GM21390 (cell line): Measurements from ENCODE around the gene PHPT1.
"Not testable (repeated sequence)": the region's sequence is repeated elsewhere in the genome, so short reads cannot be mapped to it uniquely, and the experiment has no call there.

ENCODE experiments used
- ATAC-seq: cut with Tn5 transposase; IDR thresholded peaks from one replicate; pipeline ENCODE4 v1.9.1; 2021; ENCODE audit not compliant: unreplicated experiment

The PHPT1 gene

GRCh38 chr9:136837146-136837855, 11.9 kb upstream of the PHPT1 start:
- ATAC-seq, result no peak

- ATAC-seq, result not testable (repeated sequence)
These were observed 11.3 kb upstream of the PHPT1 start for GRCh38 chr9:136837856-136838277.

DNA sequence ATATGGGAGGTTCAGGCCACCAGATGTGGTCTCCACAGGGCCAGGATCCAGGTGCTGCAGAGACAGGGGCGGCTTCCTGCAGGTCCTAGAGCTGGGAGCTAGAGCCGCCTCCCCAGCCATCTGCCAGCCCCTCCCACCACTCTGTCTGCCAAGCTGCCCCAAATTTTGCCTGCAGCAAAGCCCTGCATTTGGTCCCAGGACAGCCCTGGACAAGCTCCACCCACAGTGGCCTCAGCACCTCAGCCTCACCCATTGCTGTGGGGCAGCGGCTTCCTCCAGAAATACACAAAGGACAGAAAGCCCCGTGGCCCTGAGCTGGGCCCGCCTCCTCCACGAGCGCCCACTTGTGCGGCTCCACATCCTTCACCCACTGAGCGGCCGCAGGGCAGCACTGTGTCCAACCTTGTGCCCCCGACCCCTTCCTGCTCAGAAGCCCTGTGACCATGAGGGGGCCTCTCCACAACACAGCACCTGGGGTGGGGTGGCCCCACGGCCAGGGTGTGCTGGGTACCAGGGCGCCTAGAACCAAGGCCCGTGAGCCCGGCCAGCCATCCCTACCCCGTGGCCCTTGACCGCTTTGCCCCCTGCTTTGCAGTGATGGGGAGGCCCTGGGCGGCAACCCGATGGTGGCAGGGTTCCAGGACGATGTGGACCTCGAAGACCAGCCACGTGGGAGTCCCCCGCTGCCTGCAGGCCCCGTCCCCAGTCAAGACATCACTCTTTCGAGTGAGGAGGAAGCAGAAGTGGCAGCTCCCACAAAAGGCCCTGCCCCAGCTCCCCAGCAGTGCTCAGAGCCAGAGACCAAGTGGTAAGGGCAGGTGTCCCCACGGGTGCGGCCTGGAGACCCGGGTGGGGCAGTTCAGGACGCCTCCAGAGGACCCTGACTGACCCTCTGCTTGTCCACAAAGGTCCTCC, 10.6 kb upstream of the PHPT1 start:
- no peak for ATAC-seq

DNA sequence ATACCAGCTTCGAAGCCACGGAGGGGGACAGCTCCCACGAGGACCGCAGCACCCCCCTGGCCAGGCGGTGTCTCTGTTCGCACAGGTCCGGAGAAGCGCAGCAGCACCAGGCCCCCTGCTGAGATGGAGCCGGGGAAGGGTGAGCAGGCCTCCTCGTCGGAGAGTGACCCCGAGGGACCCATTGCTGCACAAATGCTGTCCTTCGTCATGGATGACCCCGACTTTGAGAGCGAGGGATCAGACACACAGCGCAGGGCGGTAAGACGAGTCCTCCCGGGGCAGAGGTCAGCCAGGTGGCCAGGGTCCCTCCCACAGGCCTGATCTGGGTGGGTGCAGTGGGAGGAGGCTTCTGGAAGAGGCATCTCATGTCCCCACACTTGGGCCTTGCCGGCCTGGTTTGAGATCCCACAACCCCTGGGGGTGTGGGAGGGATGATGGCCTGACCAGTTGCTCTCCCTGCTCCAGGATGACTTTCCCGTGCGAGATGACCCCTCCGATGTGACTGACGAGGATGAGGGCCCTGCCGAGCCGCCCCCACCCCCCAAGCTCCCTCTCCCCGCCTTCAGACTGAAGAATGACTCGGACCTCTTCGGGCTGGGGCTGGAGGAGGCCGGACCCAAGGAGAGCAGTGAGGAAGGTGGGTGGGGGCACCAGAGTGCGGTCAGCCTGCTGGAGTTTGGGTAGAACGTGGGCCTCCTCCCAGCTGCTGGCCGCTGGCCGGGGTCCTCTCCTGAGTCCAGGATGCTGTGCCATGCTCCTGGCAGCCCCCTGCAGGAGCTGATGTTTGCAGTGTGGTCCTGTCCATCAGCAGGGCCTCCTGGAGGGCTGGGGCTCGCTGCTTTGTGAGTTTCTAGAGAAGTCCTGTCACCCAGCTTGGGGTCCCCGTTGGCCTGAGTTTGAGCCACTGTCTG, 9.7 kb upstream of the PHPT1 start:
- ATAC-seq, result no peak

- ATAC-seq, result no peak
These were observed 8.9 kb upstream of the PHPT1 start for GRCh38 chr9:136840140-136840876.

- no peak for ATAC-seq
These were observed 8.1 kb upstream of the PHPT1 start for GRCh38 chr9:136840877-136841645.

DNA sequence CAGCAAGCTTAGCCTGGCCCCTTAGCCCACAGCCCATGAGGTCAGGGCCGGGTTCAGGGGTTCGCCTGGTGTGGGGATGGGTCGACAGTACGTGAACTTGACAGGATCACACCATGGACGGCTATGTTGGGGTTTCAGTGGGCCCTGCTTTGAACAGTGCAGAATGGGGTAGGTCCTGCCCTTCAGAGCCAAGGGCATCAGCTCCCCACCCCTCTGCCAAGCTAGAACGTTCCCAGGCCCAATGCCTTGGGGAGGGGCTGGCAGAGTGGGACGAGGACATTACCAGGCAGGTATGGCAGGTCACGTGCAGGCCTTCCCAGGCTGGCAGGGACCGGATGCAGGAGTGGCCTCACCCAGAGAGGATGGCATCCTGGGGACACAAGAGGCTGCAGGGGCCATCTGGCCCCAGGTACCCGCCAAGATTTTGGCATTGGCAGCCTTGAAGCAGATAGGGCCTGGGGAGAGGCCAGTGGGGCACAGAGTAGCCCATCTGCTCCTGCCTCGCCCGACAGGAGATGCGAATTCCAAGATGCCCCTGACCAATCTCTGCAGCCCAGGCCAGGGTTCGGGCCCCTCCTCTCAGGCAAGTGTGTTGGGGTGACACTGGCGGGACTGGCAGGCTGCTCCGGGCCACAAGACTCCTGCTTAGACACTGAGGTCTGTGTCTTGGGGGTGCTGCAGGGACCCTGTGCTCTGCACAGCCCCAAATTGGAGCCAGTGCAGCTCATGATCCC, 7.4 kb upstream of the PHPT1 start:
- not testable (repeated sequence) for ATAC-seq

- ATAC-seq, result peak; percentile 75
These were observed 6.7 kb upstream of the PHPT1 start, which contains the start of gene AJM1 for GRCh38 chr9:136842380-136842948. TSS of gene AJM1 (plus strand) at chr9:136842478. CDS start at chr9:136844415, 1,937 bp downstream.

DNA sequence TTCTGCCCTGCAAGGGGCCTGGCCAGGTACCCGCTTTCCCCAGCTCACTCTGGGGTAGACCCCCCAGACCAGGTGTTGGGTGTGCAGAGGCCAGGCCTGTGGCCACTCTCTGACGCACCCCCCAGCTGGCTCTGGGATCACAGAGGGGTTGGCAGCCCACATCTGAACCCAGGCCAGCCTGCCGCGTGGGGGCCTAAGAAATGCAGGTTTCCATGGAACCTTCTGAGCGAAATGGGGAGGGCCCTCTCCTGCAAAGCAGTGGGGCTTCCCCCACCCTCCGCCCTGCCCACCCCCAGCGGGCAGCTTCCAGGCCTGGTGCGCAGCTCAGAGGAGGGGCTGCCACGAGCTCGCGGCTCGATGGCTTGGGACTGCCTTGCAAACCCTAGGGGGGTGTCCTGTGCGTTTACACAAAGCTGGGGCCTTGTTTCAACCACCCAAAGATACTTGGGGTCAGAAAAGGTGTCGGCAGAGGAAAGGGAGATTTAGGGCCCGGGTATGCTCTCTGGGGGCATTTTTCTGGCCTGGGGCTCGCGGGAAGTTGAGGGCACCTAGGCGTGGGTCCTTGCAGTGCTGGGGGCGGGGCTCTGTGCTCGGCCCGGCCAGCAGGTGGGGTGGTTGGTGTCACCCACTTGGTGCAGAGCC, 5.9 kb upstream of the PHPT1 start:
- ATAC-seq, result not testable (repeated sequence)

DNA sequence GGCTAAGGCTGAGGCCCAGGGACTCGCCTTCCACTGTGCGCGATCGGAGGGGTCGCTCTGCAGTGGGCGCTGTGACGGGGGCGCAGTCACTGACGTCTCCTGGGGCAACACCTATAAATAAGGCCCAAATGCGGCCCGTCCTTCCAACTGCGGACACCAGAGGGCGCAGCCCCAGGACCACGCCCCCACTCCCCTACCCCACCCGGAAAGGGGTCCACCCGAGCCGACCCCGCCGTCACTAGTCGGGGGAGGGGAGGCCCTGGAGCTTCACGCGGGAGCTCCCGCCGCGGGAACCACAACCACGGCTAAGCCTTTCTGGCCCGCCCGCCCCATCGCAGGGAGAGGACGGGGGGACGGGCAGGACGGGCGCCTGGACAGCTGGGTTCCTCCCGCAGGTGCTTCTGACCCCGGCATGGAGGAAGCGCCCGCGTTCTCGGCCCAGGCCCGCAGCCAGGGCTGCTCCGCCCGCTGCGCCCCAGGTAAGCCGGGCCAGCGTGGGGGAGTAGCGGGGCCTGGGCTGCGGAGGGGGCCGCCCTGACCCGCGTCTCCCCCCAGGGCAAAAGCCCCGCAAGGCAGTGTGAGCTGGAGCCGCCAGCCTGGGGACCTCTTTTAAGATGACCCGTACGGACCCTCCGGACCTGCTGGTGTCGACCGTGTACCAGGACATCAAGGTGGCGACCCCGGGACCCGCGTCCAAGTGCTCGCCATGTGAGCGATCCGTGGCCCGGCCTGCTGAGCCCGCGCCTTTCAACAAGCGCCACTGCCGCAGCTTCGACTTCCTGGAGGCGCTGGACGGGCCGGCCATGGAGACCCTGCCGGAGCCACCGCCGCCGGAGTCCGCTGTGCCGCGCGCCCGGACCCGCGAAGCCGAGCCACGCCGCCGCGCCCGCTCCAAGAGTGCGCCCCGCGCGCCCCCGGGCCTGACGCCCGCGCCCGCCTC, 5.1 kb upstream of the PHPT1 start:
- not testable (repeated sequence) for ATAC-seq

- ATAC-seq, result no peak
These were observed 4.3 kb upstream of the PHPT1 start for GRCh38 chr9:136844761-136845464.

- no peak for ATAC-seq
These were observed 3.5 kb upstream of the PHPT1 start for GRCh38 chr9:136845465-136846260.

DNA sequence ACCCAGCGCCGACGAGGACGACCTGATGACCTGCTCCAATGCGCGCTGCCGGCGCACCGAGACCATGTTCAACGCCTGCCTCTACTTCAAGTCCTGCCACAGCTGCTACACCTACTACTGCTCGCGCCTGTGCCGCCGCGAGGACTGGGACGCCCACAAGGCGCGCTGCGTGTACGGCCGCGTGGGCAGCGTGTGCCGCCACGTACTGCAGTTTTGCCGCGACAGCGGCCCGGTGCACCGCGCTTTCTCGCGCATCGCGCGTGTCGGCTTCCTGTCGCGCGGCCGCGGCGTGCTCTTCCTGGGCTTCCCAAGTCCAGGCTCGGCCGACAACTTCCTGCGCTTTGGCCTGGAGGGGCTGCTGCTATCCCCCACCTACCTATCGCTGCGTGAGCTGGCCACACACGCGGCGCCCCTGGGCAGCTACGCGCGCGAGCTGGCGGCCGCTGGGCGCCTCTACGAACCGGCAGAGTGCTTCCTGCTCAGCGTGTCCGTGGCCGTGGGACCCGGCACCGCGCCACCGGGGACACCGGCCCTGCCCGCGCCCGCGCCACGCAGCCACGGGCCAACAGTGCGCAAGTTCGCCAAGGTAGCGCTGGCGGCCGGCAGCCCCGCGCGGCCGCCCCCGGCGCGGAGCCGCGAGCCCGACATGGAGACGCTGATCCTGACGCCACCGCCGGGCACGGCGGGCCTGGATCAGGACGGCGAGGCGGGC, 2.7 kb upstream of the PHPT1 start:
- no peak for ATAC-seq

DNA sequence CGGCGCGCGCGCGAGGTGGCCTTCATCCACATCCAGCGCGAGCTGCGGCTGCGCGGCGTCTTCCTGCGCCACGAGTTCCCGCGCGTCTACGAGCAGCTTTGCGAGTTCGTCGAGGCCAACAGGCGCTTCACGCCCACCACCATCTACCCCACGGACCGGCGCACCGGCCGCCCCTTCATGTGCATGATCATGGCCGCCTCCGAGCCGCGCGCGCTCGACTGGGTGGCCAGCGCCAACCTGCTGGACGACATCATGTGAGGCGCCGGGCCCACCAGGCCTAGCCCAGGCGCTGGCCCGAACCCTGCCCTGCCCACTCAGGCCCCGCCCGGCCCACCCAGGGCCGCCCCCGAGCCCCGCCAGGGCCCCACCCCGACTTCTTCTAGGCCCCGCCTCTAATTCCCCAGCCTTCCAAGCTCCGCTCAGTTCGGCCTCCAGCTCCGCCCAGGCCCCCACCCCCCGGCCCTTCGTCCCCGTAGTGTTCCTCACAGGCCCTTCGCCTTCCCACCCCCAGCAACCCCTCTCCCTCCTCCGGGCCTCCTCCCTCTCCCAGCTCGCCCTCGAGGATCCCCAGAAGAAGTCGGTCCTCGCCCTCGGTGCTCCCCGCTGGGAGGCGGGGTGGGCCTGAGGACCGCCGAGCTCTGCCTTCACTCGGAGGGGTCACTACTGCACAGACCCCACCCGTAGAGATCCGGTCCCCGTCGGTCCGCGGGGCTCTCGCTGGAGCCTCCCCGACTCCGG, 2.0 kb upstream of the PHPT1 start:
- ATAC-seq, result no peak
